Neural progenitor cell (in vitro differentiated cells): ENCODE data around the gene OR52N1. TPM values are rescaled to one million over a fixed set of nuclear protein-coding genes. Genes with fewer than 3 reads are reported as not detected.

ENCODE experiments used
- DNase-seq: peaks from one replicate; pipeline ENCODE4 v3.0.0-alpha.2; 2016; ENCODE audit warnings: low spot score
- H2AFZ ChIP-seq: fragments of 200-600 bp; sonication (generic); replicated peaks from 2 replicates; pipeline ENCODE4 v1.6.1; 2016; ENCODE audit warnings: antibody characterized with exemption
- H3F3A ChIP-seq: fragments of 200-600 bp; sonication (generic); 2 replicates; pipeline ENCODE4 v1.6.1; 2016; ENCODE audit warnings: antibody characterized with exemption, low read depth
- H3K27ac ChIP-seq: fragments of 200-600 bp; sonication (generic); 2 replicates; pipeline ENCODE4 v1.5.1; 2016; ENCODE audit warnings: mild to moderate bottlenecking
- H3K27me3 ChIP-seq: fragments of 200-600 bp; sonication (generic); 2 replicates; pipeline ENCODE4 v1.6.1; 2016; ENCODE audit warnings: mild to moderate bottlenecking, moderate library complexity
- H3K36me3 ChIP-seq: fragments of 200-600 bp; sonication (generic); 2 replicates; pipeline ENCODE4 v1.5.1; 2016
- H3K4me1 ChIP-seq: fragments of 200-600 bp; sonication (generic); 2 replicates; pipeline ENCODE4 v1.6.1; 2016; ENCODE audit warnings: mixed run types
- H3K4me2 ChIP-seq: fragments of 200-600 bp; sonication (generic); 2 replicates; pipeline ENCODE4 v1.6.1; 2016
- H3K4me3 ChIP-seq: fragments of 200-600 bp; sonication (generic); 2 replicates; pipeline ENCODE4 v1.5.1; 2016
- H3K79me2 ChIP-seq: fragments of 200-600 bp; sonication (generic); 2 replicates; pipeline ENCODE4 v1.6.1; 2016; ENCODE audit warnings: low read depth
- H3K9ac ChIP-seq: fragments of 200-600 bp; sonication (generic); 2 replicates; pipeline ENCODE4 v1.6.1; 2016
- H3K9me3 ChIP-seq: fragments of 200-600 bp; sonication (generic); 2 replicates; pipeline ENCODE4 v1.5.1; 2016; ENCODE audit warnings: low read depth
- H4K20me1 ChIP-seq: fragments of 200-600 bp; sonication (generic); 2 replicates; pipeline ENCODE4 v1.6.1; 2016; ENCODE audit warnings: low read depth
- H3K27ac Mint-ChIP-seq: 3 replicates; pipeline ENCODE4 v1.8.0; 2021; ENCODE audit warnings: mixed read lengths
- H3K27me3 Mint-ChIP-seq: 2 replicates; pipeline ENCODE4 v1.8.0; 2022; ENCODE audit warnings: low read depth, mild to moderate bottlenecking, inconsistent platforms, moderate library complexity, mixed read lengths; ENCODE audit not compliant: insufficient read depth
- H3K36me3 Mint-ChIP-seq: 3 replicates; pipeline ENCODE4 v1.8.0; 2021; ENCODE audit warnings: mixed read lengths
- H3K4me1 Mint-ChIP-seq: 3 replicates; pipeline ENCODE4 v1.8.0; 2021; ENCODE audit warnings: mixed read lengths
- H3K4me3 Mint-ChIP-seq: 3 replicates; pipeline ENCODE4 v1.8.0; 2021; ENCODE audit warnings: mild to moderate bottlenecking, moderate library complexity, mixed read lengths
- H3K9me3 Mint-ChIP-seq: 3 replicates; pipeline ENCODE4 v1.8.0; 2020; ENCODE audit warnings: mixed read lengths
- EZH2 ChIP-seq: fragments of 200-600 bp; sonication (generic); IDR thresholded peaks from 2 replicates; pipeline ENCODE4 v1.6.1; 2017; ENCODE audit warnings: antibody characterized with exemption, mild to moderate bottlenecking, moderate library complexity
- EZH2phosphoT487 ChIP-seq: fragments of 200-600 bp; sonication (generic); IDR thresholded peaks from 2 replicates; pipeline ENCODE4 v1.6.1; 2017; ENCODE audit warnings: antibody characterized with exemption
- total RNA-seq: library from RNA; depleted of rRNA; stranded (reverse); fragments of >200 nt; gene quantifications from 2 replicates; pipeline ENCODE4 v1.2.3, GENCODE V29; 2015; ENCODE audit warnings: low replicate concordance
- TF ChIP-seq, protein P1 (sequence below): fragments of 200-600 bp; sonication (generic); IDR thresholded peaks from 2 replicates; pipeline ENCODE4 v1.5.1; 2017; ENCODE audit warnings: antibody characterized with exemption, mild to moderate bottlenecking

OR52N1 gene
- total RNA-seq: 0.12 TPM in 1 of 2 replicates, not detected in the other

- Mint-ChIP-seq H3K9me3 (no peaks in the 10 kb centered on the region), H3K27me3 (no peaks in the 10 kb centered on the region), H3K4me1 (no peaks in the 10 kb centered on the region), H3K4me3 (no peak within 1 kb of the TSS), H3K27ac (no peak within 1 kb of the TSS), H3K36me3 (no peaks in the 10 kb centered on the region)
- DNase-seq: no peak
- no peaks in the 10 kb centered on the region for H3F3A ChIP-seq
- no peak within 1 kb of the TSS for H3K9ac ChIP-seq
- no peaks in the 10 kb centered on the region for H3K27me3 ChIP-seq
- no peak within 1 kb of the TSS for H3K4me2 ChIP-seq
- no peaks in the 10 kb centered on the region for H3K9me3 ChIP-seq
- no peaks in the 10 kb centered on the region for H4K20me1 ChIP-seq
- TF ChIP-seq, protein P1, sequence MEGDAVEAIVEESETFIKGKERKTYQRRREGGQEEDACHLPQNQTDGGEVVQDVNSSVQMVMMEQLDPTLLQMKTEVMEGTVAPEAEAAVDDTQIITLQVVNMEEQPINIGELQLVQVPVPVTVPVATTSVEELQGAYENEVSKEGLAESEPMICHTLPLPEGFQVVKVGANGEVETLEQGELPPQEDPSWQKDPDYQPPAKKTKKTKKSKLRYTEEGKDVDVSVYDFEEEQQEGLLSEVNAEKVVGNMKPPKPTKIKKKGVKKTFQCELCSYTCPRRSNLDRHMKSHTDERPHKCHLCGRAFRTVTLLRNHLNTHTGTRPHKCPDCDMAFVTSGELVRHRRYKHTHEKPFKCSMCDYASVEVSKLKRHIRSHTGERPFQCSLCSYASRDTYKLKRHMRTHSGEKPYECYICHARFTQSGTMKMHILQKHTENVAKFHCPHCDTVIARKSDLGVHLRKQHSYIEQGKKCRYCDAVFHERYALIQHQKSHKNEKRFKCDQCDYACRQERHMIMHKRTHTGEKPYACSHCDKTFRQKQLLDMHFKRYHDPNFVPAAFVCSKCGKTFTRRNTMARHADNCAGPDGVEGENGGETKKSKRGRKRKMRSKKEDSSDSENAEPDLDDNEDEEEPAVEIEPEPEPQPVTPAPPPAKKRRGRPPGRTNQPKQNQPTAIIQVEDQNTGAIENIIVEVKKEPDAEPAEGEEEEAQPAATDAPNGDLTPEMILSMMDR: no peak
- TF ChIP-seq EZH2 (no peak), EZH2phosphoT487 (no peak)
- H3K36me3 ChIP-seq: no peaks in the 10 kb centered on the region
- no peak within 1 kb of the TSS for H3K4me3 ChIP-seq
- H2AFZ ChIP-seq: no peak within 1 kb of the TSS
- H3K27ac ChIP-seq: no peak within 1 kb of the TSS
- H3K4me1 ChIP-seq: no peaks in the 10 kb centered on the region
- no peaks in the 10 kb centered on the region for H3K79me2 ChIP-seq
Observed at GRCh38 chr11:5791165-5791564, at the start of gene OR52N1. TSS of gene OR52N1 (minus strand) at chr11:5791265. CDS start at chr11:5788816, 2,449 bp downstream.

GRCh38 chr11:5837695-5838094 lies 46.6 kb upstream of the OR52N1 start:
- H3K36me3 ChIP-seq: no peaks in the 10 kb centered on the region
- no peaks in the 10 kb centered on the region for H3K4me1 ChIP-seq
- no peak overlapping the region for H3K9ac ChIP-seq
- no peaks in the 10 kb centered on the region for H3K79me2 ChIP-seq
- no peak overlapping the region for H2AFZ ChIP-seq
- DNase-seq: no peak
- Mint-ChIP-seq H3K4me1 (no peaks in the 10 kb centered on the region), H3K27ac (no peak overlapping the region), H3K9me3 (no peaks in the 10 kb centered on the region), H3K36me3 (no peaks in the 10 kb centered on the region), H3K4me3 (no peak overlapping the region), H3K27me3 (no peaks in the 10 kb centered on the region)
- no peaks in the 10 kb centered on the region for H4K20me1 ChIP-seq
- H3K4me2 ChIP-seq: no peak overlapping the region
- H3K27me3 ChIP-seq: no peaks in the 10 kb centered on the region
- no peak overlapping the region for H3K4me3 ChIP-seq
- TF ChIP-seq EZH2 (no peak), EZH2phosphoT487 (no peak)
- TF ChIP-seq, protein P1: no peak
- H3K9me3 ChIP-seq: no peaks in the 10 kb centered on the region
- no peak overlapping the region for H3K27ac ChIP-seq
- H3F3A ChIP-seq: no peaks in the 10 kb centered on the region

GRCh38 chr11:5833446-5833845 lies 42.4 kb upstream of the OR52N1 start:
- DNase-seq: no peak
- no peaks in the 10 kb centered on the region for H4K20me1 ChIP-seq
- TF ChIP-seq EZH2phosphoT487: no peak
- TF ChIP-seq, protein P1: no peak
- Mint-ChIP-seq H3K4me3 (no peak overlapping the region), H3K27me3 (no peaks in the 10 kb centered on the region), H3K27ac (no peak overlapping the region), H3K36me3 (no peaks in the 10 kb centered on the region), H3K9me3 (no peaks in the 10 kb centered on the region), H3K4me1 (peaks cover 4% of the 10 kb centered on the region)
- no peak overlapping the region for H3K4me3 ChIP-seq
- H3K27me3 ChIP-seq: no peaks in the 10 kb centered on the region
- H3K36me3 ChIP-seq: no peaks in the 10 kb centered on the region
- H3K9ac ChIP-seq: no peak overlapping the region
- no peak overlapping the region for H3K27ac ChIP-seq
- H3F3A ChIP-seq: no peaks in the 10 kb centered on the region
- H3K9me3 ChIP-seq: no peaks in the 10 kb centered on the region
- no peak overlapping the region for H2AFZ ChIP-seq
- no peak overlapping the region for H3K4me2 ChIP-seq
- H3K4me1 ChIP-seq: no peaks in the 10 kb centered on the region
- H3K79me2 ChIP-seq: no peaks in the 10 kb centered on the region
